Measurements from ENCODE around the gene MAML2. TPM values are rescaled to one million over a fixed set of nuclear protein-coding genes. Genes with fewer than 3 reads are reported as not detected.
A peak's percentile ranks its signal among the peaks of the same experiment; 100 is the strongest.
"Not testable (repeated sequence)": the region's sequence is repeated elsewhere in the genome, so short reads cannot be mapped to it uniquely, and the experiment has no call there.

MAML2 gene
- polyA plus RNA-seq, 3 donors, result 0.57 to 7.6 (median 1.2) TPM

DNA sequence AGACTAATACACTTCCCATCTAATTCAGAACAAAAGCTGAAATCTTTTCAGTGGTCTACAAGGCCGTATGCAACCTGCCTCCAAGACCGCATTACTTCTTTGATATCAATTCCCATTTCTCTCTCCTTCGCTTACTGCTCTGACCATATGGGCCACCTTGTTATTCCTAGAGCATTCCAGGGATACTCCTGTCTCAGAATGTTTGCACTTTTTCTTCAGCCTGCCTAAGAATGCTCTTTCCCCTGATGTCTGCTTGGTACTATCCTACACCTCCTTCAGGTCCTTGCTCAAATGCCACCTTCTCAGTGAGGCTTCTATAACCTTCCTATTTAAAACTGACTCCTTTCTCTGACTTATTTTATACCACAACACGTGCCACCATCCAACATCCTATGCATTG lies 71.2 kb downstream of the MAML2 start:
- no peak overlapping the region for H3K27ac ChIP-seq (ENCODE audit: low read depth in 1 of 2, low read length in 2 of 2)
- no peak overlapping the region for H3K9ac ChIP-seq (ENCODE audit: insufficient read depth, low read length, poor library complexity, severe bottlenecking)
- H3K4me3 ChIP-seq (replicated peaks in 1 of 3; ENCODE audit: low read depth in 2 of 3, low read length in 3 of 3), result no peak overlapping the region
- H3K36me3 ChIP-seq (replicated peaks in 1 of 2; ENCODE audit: control insufficient read depth in 1 of 2, insufficient read depth in 2 of 2, low read length in 2 of 2), result no peaks in the 10 kb centered on the region
- Mint-ChIP-seq H3K9me3 (peaks cover 0 to 9% (median 3%) of the 10 kb centered on the region in 7 donors), H3K4me1 (peaks cover 26% of the 10 kb centered on the region), H3K4me3 (no peak overlapping the region), H3K36me3 (peaks cover 9 to 14% of the 10 kb centered on the region in 2 donors), H3K27me3 (ENCODE audit: low read depth in 3 of 3) (no peaks in the 10 kb centered on the region), H3K27ac (no peak overlapping the region)
- H3K79me2 ChIP-seq (ENCODE audit: insufficient read depth, low read length), result no peaks in the 10 kb centered on the region
- intact Hi-C loops (cut with micrococcal nuclease), result no loop called here
- H3K9me3 ChIP-seq (replicated peaks in 1 of 2; ENCODE audit: control insufficient read depth in 1 of 2, insufficient read depth in 1 of 2, low read length in 2 of 2), result no peaks in the 10 kb centered on the region
- WGBS (ENCODE audit: insufficient coverage), result 100% methylated on average over 3 of the region's 4 CpGs
- H3K4me1 ChIP-seq (ENCODE audit: control insufficient read depth in 1 of 2, insufficient read depth in 2 of 2, low read length in 2 of 2), result peaks cover 23 to 27% of the 10 kb centered on the region in 2 donors
- no peak overlapping the region for H3K4me2 ChIP-seq (replicated peaks; ENCODE audit: extremely low read depth, low read length, poor library complexity, severe bottlenecking)
- no peak overlapping the region for H2AFZ ChIP-seq (ENCODE audit: insufficient read depth, low read depth, low read length, poor library complexity, severe bottlenecking)
- TF ChIP-seq, protein P1, sequence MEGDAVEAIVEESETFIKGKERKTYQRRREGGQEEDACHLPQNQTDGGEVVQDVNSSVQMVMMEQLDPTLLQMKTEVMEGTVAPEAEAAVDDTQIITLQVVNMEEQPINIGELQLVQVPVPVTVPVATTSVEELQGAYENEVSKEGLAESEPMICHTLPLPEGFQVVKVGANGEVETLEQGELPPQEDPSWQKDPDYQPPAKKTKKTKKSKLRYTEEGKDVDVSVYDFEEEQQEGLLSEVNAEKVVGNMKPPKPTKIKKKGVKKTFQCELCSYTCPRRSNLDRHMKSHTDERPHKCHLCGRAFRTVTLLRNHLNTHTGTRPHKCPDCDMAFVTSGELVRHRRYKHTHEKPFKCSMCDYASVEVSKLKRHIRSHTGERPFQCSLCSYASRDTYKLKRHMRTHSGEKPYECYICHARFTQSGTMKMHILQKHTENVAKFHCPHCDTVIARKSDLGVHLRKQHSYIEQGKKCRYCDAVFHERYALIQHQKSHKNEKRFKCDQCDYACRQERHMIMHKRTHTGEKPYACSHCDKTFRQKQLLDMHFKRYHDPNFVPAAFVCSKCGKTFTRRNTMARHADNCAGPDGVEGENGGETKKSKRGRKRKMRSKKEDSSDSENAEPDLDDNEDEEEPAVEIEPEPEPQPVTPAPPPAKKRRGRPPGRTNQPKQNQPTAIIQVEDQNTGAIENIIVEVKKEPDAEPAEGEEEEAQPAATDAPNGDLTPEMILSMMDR (IDR thresholded peaks at IDR 0.05), result no peak
- no peaks in the 10 kb centered on the region for H3K27me3 ChIP-seq (ENCODE audit: control insufficient read depth in 2 of 2, insufficient read depth in 2 of 2, low read length in 2 of 2)
- no peak for DNase-seq
- H4K20me1 ChIP-seq (ENCODE audit: insufficient read depth, low read length), result no peaks in the 10 kb centered on the region

GRCh38 chr11:96271352-96271751 lies 71.6 kb downstream of the MAML2 start:
- DNase-seq; H3K79me2 ChIP-seq (ENCODE audit: insufficient read depth, low read length); H2AFZ ChIP-seq (ENCODE audit: insufficient read depth, low read depth, low read length, poor library complexity, severe bottlenecking); H3K4me2 ChIP-seq (replicated peaks; ENCODE audit: extremely low read depth, low read length, poor library complexity, severe bottlenecking); H3K27ac ChIP-seq (ENCODE audit: low read depth in 1 of 2, low read length in 2 of 2); H4K20me1 ChIP-seq (ENCODE audit: insufficient read depth, low read length); H3K27me3 Mint-ChIP-seq (ENCODE audit: low read depth in 3 of 3); H3K9me3 ChIP-seq (replicated peaks in 1 of 2; ENCODE audit: control insufficient read depth in 1 of 2, insufficient read depth in 1 of 2, low read length in 2 of 2); H3K9ac ChIP-seq (ENCODE audit: insufficient read depth, low read length, poor library complexity, severe bottlenecking); H3K4me3 ChIP-seq (replicated peaks in 1 of 3; ENCODE audit: low read depth in 2 of 3, low read length in 3 of 3); H3K4me3 Mint-ChIP-seq; H3K36me3 ChIP-seq (replicated peaks in 1 of 2; ENCODE audit: control insufficient read depth in 1 of 2, insufficient read depth in 2 of 2, low read length in 2 of 2); H3K27ac Mint-ChIP-seq; H3K27me3 ChIP-seq (ENCODE audit: control insufficient read depth in 2 of 2, insufficient read depth in 2 of 2, low read length in 2 of 2); intact Hi-C loops (cut with micrococcal nuclease); H3K9me3 Mint-ChIP-seq: not testable (repeated sequence)
- Mint-ChIP-seq H3K36me3 (peaks cover 9 to 14% of the 10 kb centered on the region in 2 donors), H3K4me1 (peaks cover 26% of the 10 kb centered on the region)
- H3K4me1 ChIP-seq (ENCODE audit: control insufficient read depth in 1 of 2, insufficient read depth in 2 of 2, low read length in 2 of 2), result peaks cover 19 to 23% of the 10 kb centered on the region in 2 donors

GRCh38 chr11:96268527-96268926 lies 74.5 kb downstream of the MAML2 start:
- H3K36me3 Mint-ChIP-seq, result peaks cover 9 to 14% of the 10 kb centered on the region in 2 donors
- not testable (repeated sequence) for H3K9me3 ChIP-seq (replicated peaks in 1 of 2; ENCODE audit: control insufficient read depth in 1 of 2, insufficient read depth in 1 of 2, low read length in 2 of 2); H3K4me3 ChIP-seq (replicated peaks in 1 of 3; ENCODE audit: low read depth in 2 of 3, low read length in 3 of 3); H3K4me3 Mint-ChIP-seq; H3K4me2 ChIP-seq (replicated peaks; ENCODE audit: extremely low read depth, low read length, poor library complexity, severe bottlenecking); H3K9ac ChIP-seq (ENCODE audit: insufficient read depth, low read length, poor library complexity, severe bottlenecking); H3K79me2 ChIP-seq (ENCODE audit: insufficient read depth, low read length); H3K36me3 ChIP-seq (replicated peaks in 1 of 2; ENCODE audit: control insufficient read depth in 1 of 2, insufficient read depth in 2 of 2, low read length in 2 of 2); H3K27me3 Mint-ChIP-seq (ENCODE audit: low read depth in 3 of 3); H3K27ac ChIP-seq (ENCODE audit: low read depth in 1 of 2, low read length in 2 of 2); DNase-seq; H2AFZ ChIP-seq (ENCODE audit: insufficient read depth, low read depth, low read length, poor library complexity, severe bottlenecking); H4K20me1 ChIP-seq (ENCODE audit: insufficient read depth, low read length); H3K27me3 ChIP-seq (ENCODE audit: control insufficient read depth in 2 of 2, insufficient read depth in 2 of 2, low read length in 2 of 2)
- intact Hi-C loops (cut with micrococcal nuclease), result loop anchor here (5.0 to 10.0 kb wide), 3 partner anchors 34 to 66 kb away; no protein-coding TSS in a partner anchor
- H3K4me1 ChIP-seq (ENCODE audit: control insufficient read depth in 1 of 2, insufficient read depth in 2 of 2, low read length in 2 of 2), result peaks cover 39 to 44% of the 10 kb centered on the region in 2 donors
- peaks cover 0 to 11% (median 5%) of the 10 kb centered on the region in 7 donors for H3K9me3 Mint-ChIP-seq
- WGBS (ENCODE audit: insufficient coverage), result no CpG with 5 or more reads among the region's 4 CpGs
- H3K4me1 Mint-ChIP-seq, result peaks cover 49% of the 10 kb centered on the region
- H3K27ac Mint-ChIP-seq, result peak overlapping the region in 2 of 7 donors; percentile 4 to 56
